ENCODE data around the gene EIF1.

Gene EIF1

DNA sequence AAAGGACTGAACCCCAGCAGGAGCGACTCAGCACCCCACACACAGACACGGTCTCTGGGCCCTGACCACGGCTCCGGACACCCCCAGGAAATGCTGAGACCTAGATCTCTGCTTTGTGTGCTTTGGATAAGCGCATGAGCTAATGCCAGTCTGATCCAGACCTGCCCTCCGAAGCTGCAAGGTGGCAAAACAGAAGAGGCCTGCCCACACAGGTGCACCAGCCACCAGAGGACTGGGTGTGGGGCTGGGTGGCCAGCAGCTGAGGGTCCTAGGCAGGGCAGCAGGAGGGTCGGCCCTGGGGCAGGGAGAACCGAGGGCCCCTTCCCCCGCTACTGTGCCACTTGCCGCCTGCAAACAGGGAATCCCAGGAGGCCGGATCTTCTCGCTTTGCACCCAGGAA, 30.7 kb upstream of the EIF1 start:
- TF ChIP-seq, protein P1, sequence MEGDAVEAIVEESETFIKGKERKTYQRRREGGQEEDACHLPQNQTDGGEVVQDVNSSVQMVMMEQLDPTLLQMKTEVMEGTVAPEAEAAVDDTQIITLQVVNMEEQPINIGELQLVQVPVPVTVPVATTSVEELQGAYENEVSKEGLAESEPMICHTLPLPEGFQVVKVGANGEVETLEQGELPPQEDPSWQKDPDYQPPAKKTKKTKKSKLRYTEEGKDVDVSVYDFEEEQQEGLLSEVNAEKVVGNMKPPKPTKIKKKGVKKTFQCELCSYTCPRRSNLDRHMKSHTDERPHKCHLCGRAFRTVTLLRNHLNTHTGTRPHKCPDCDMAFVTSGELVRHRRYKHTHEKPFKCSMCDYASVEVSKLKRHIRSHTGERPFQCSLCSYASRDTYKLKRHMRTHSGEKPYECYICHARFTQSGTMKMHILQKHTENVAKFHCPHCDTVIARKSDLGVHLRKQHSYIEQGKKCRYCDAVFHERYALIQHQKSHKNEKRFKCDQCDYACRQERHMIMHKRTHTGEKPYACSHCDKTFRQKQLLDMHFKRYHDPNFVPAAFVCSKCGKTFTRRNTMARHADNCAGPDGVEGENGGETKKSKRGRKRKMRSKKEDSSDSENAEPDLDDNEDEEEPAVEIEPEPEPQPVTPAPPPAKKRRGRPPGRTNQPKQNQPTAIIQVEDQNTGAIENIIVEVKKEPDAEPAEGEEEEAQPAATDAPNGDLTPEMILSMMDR (conservative IDR thresholded peaks at IDR 0.05; ENCODE audit: low read depth, low read length) = no peak
- no peak overlapping the region for H3K4me3 ChIP-seq (ENCODE audit: low read length)
- DNase-seq (ENCODE audit: low read depth) = no peak

DNA sequence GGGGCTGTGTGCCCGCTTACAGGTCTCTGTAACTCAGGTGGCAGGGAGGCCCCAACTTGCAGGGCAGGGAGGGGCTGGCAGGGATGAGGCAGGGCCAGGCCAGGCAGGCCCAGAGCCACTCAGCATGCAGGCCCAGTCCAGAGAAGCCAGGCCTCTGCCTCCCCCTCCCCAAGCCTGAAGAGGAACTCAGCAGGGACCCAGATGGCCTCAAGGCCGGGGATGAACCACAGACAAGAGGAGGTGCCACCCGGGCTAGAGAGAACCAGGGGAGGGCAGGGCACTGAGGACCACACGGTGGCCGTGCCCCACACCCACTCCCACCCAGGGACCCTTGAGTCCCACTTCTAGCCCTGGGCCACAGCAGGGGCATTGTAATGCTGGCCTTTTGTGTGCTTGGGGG, 29.8 kb upstream of the EIF1 start:
- no peak overlapping the region for H3K4me3 ChIP-seq (ENCODE audit: low read length)
- DNase-seq (ENCODE audit: low read depth) = no peak
- TF ChIP-seq, protein P1 (conservative IDR thresholded peaks at IDR 0.05; ENCODE audit: low read depth, low read length) = no peak

DNA sequence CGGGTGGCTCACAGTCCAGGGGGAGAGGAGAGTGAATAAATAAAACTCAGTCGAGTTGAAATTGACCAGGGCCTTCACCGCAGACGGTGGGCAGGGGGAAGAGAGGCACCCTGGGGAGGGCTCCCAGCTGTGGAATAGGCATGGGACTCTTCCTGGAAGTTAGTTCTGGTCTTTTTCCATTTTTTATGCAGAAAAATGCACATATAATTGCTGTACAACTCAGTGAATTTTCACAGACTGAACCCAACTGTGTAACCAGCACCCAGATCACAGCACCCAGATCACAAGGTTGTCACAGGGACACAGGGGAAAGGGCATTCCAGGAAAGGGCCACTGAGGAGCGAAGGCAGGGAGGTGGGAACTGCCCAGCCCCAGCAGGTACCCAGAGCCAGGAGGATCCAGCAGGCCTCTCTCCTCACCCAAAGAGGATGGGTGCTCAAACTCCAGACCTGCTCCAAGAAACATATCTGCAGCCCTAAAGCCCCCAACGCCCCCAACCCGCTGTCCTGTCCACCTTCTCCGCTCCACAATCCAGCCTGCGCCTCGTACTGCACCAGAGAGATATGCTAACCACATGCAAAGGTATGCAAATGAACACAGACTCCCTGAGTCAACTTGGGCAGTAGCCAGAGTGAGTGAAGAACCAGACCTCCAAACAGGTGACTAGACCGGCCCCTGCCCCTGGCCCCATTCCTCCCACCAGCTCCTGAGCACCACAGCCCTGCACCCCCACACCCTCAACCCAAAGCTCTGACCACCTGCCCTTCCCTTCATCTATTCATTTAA, 29.1 kb upstream of the EIF1 start:
- H3K4me3 ChIP-seq (ENCODE audit: low read length) = no peak overlapping the region
- TF ChIP-seq, protein P1 (conservative IDR thresholded peaks at IDR 0.05; ENCODE audit: low read depth, low read length) = no peak
- no peak for DNase-seq (ENCODE audit: low read depth)

DNA sequence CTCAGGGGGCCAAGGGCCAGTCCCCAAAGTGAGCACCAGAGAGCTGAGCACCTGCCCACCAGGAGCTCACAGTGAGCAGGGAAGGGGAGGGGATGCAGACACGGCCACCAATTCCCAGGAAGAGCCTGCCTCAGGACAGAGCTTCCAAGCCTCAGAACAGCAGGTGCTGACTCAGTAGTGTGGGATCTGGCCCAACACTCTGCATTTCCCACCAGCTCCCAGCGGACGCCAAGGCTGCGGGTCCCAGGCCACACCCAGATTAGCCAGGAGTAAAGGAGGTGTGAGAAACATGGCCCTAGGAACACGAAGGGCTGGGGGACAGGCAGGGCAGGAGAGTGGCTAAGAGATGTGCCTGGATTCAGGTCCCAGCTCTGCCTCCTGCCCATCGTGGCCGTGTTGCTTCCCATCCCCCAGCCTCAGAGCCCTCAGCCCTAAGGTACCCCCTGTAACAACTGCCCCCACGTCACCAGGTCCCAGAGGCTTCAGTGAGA, 28.4 kb upstream of the EIF1 start:
- TF ChIP-seq, protein P1 (conservative IDR thresholded peaks at IDR 0.05; ENCODE audit: low read depth, low read length) = no peak
- DNase-seq (ENCODE audit: low read depth) = no peak
- H3K4me3 ChIP-seq (ENCODE audit: low read length) = no peak overlapping the region

DNA sequence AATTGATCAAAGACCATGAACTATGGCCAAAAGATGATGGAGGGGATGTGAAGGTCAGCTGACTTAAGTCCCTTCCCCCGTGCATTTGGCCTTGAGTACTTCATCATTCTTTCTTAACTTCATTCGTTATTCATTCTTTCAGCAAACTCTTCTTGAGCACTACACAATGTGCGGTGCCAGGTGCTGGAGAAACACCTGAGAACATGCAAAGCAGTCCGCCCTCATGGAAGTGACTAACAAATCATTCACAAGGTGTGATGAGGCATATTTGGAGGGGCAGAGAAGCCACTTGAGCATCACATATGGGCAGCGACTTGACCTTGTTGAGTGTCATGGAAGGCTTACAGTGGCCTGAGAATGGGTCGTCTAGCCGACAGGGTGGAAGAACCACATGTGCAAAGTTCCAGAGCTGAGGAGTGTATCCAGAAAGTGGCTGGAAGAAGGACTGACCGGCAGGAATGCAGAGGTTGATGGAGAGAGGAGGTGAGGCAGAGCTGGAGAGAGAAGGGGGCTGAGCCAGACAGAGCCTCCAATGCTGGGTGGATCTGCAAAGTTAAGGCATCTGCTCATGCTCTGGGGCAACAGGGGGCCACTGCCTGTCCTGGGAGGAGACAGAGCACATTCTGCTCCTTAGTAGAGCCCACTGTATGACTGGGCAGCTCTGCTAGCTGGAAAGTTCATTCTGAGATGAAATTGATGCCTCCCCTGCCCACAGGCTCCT, 25.1 kb upstream of the EIF1 start:
- TF ChIP-seq, protein P1 (conservative IDR thresholded peaks at IDR 0.05; ENCODE audit: low read depth, low read length) = no peak
- no peak overlapping the region for H3K4me3 ChIP-seq (ENCODE audit: low read length)
- DNase-seq (ENCODE audit: low read depth) = no peak

DNA sequence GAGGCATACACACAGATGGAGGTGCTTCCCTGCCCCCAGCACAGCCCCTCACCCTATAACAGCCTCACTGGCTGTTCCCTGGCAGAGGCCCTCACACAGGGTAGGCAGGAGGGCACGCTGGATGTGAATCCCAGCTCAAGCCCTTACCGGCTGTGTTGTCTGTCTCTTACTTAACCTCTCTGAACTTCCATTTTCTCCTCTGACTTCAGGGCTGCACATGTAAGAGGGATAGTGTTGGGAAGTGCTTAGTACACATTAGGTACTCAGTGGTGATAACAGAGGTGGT, 24.6 kb upstream of the EIF1 start:
- no peak for DNase-seq (ENCODE audit: low read depth)
- TF ChIP-seq, protein P1 (conservative IDR thresholded peaks at IDR 0.05; ENCODE audit: low read depth, low read length) = no peak
- no peak overlapping the region for H3K4me3 ChIP-seq (ENCODE audit: low read length)
